T-helper 1 cell (primary cell): ENCODE data around the gene CDH16.
"Not testable (repeated sequence)": the region's sequence is repeated elsewhere in the genome, so short reads cannot be mapped to it uniquely, and the experiment has no call there.

Source experiments
- DNase-seq, 5 donors: peaks; one replicate each; pipeline ENCODE4 v3.0.0-alpha.2; 2012 to 2020
- total RNA-seq, 4 donors: gene quantifications; one replicate each; lab custom pipeline; 2026; lab: John Stamatoyannopoulos, UW

Gene CDH16, protein sequence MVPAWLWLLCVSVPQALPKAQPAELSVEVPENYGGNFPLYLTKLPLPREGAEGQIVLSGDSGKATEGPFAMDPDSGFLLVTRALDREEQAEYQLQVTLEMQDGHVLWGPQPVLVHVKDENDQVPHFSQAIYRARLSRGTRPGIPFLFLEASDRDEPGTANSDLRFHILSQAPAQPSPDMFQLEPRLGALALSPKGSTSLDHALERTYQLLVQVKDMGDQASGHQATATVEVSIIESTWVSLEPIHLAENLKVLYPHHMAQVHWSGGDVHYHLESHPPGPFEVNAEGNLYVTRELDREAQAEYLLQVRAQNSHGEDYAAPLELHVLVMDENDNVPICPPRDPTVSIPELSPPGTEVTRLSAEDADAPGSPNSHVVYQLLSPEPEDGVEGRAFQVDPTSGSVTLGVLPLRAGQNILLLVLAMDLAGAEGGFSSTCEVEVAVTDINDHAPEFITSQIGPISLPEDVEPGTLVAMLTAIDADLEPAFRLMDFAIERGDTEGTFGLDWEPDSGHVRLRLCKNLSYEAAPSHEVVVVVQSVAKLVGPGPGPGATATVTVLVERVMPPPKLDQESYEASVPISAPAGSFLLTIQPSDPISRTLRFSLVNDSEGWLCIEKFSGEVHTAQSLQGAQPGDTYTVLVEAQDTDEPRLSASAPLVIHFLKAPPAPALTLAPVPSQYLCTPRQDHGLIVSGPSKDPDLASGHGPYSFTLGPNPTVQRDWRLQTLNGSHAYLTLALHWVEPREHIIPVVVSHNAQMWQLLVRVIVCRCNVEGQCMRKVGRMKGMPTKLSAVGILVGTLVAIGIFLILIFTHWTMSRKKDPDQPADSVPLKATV
- 0 to 0.12 (median 0) reads per million in 4 donors for total RNA-seq

DNA sequence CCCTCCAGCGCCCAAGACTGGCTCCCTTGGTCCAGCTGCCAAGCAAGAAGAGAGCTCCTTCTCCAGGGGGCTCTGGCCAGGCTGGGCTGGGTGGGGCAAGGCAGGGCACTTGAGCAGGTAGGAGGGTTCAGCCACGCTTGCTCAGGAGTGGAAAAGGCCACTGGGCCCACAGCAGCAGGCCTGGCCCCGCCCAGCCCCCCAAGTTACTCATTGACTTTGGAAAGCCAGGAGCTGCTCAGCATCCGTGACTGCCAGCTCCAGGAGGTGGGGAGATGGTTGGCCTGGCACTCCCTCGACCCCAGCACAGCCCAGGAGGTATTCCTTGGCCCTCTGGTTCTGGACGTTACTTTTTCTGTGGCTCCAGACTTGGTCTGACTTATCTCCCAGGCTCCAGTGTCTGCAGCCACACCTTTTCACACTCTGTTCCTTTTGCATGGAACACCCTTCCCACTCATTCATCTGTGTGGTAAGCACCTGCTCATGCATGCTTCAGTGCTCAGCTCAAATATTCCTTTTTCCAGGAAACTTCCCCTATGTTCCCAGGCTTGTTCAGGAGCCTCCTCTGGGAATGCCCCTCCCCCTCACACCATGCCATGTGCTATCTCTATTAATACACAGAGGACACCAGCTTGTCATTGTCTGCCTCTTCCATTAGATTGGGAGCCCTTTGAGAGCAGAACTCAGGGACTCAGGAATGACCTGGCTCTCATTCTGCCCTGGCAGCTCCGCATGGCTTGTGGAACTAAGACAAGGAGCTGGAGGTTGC, at the start of gene CDH16:
Gene CDH16, minus strand, starts transcription at position 83 of the 766 bp plus-strand sequence. CDS start 820 bp downstream, outside the sequence.
- DNase-seq: no peak

DNA sequence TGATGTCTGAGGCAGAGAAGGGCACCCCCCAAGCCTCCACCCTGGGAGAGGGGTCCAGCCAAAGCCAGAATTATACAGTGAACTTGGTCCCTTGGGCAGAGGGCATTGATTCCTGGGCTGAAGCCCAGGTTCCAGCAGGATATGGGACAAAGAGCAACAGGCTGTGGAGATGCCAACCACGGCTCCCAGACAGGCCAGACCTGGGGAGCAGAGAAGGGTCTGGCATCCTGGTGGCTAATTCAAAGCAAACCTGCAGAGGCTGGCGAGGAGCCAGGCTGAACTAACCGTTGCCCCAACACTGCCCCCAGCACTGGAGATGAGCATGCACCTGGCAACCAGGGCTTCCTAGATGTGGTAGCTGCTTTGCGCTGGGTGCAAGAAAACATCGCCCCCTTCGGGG, 45.4 kb upstream of the CDH16 start:
- DNase-seq: no peak

DNA sequence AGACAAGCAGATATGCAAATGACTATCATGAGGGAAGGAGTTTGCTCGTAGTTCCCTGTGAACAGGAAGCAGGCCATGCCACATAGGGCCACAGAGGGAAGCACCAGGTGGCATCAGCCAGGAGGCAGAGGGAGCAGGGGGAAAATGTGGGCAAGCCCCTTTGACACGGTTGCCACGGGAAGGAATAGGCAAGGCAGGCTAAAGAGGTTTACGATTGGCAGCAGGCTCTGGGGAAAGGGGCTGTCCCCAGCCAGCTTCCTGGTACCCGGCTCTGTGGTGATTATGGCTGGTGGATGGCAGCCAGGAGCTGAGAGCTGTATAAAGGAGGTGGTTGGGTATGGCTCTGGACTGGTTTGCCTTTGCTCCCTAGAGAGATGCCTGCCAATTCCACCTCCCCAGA, 43.2 kb upstream of the CDH16 start:
- no peak for DNase-seq

DNA sequence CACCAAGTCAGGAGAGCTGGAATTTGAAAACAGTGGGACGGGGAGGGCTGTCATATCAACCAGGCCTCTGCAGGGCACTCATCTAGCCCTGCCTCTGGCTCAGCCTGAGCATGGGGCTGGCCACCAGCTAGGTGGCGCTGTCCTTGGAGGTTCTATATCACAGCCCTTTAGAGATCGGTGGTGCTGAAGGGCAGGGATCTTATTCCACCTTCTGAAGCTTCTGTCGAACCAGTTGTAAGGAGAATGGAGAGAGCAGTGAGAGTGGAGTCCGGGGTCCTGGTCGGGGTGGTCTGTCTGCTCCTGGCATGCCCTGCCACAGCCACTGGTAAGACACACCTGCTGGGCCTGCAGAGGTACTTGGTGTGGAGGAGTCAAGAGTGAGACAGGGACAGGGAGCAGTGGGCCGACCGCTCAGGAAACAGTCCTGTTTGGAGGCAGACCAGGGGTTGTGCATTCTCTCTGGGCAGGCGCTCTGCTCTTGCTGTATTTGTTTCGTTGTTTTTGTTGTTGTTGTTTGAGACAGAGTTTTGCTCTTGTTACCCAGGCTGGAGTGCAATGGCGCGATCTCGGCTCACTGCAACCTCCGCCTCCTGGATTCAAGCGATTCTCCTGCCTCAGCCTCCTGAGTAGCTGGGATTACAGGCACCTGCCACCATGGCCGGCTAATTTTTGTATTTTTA, 42.5 kb upstream of the CDH16 start, which contains the start of gene CES3:
Gene CES3, plus strand, starts transcription at position 202 of the 680 bp plus-strand sequence. Its CDS starts 42 bp downstream, at position 244.
- peak in 4 of 5 donors; percentile 25 to 83 (median 39) for DNase-seq

DNA sequence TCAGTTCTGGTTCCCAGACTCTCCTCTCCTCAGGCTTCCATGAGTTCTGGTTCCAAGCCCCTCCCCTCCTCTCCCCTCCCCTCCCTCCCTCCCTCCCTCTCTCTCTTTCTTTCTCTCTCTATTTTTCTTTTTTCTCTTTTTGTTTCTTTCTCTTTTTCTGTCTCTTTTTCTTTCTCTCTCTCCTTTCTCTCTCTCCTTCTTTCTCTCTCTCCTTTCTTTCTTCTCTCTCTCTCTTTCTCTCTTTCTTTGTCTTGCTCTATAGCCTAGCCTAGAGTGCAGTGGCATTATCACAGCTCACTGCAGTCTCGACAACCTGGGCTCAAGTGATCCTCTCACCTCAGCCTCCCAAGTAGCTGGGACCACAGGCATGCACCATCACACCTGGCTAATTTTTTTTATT, 41.6 kb upstream of the CDH16 start:
- no peak for DNase-seq

DNA sequence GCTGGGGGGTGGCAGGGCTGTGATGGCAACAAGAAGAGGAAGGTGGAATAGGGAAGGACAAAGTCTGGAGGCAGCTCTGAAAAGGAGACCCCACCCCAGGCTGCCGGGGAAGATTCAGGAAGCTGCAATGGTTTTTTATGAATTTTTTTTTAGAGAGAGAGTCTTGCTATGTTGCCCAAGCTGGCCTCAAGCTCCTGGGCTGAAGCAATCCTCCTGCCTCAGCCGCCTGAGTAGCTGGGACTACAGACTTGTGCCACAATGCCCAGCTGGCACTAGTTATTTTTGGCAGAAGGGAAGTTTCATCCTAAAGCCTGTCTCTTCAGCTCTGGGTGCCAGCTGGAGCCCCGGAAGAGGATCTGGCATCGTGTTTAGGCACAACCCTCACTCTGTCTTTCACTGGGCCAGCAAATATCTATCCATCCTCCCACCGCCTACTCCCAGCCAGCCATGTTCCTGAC, 41.0 kb upstream of the CDH16 start:
- no peak for DNase-seq

DNA sequence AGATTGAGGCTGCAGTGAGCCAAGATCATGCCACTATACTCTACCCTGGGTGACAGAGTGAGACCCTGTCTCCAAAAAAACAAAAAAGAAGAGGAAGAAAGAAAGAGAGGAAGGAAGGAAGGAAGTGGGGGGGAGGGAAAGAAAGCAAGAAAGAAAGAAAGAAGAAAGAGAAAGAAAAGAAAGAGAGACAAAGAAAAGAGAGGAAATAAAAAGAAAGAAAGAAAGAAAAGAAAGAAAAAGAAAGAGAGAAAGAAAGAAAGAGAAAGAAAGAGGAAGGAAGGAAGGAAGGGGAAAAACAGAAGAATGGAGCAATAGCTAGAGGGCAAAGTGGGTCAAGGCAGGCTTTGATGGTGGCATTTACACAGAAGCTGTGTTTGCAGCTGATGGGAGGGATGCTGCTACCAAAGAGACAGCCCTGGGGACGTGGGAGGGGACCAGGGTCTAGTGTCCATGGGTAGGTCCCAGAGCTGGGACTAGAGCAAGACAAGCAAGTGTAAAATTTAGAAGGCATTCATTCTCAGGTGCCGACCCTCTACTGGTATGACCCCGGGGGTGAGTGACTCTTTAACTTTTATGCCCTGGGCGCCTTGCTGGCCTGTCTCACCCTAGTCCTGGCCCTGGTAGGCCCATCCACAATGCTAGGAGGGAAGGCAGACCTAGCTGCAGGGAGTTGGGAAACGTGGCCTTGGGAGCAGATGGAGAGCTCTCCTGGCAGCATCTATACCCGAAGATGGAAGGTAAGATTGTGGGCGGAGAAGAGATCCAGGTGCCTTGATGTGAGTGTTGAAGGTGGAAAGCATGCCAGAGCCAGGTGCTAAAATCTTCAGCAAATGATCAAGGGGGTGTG, 40.4 kb upstream of the CDH16 start:
- DNase-seq: no peak

DNA sequence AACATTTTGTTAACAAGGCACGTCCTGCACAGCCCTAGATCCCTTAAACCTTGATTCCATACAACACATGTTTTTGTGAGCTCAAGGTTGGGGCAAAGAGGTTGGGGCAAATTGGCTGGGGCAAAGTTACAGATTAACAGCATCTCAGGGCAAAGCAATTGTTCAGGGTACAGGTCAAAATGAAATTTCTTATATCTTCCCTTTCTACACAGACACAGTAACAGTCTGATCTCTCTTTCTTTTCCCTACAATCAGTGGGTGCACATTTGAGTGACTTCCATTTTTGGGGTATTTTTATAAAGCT, 37.4 kb upstream of the CDH16 start:
- not testable (repeated sequence) for DNase-seq

DNA sequence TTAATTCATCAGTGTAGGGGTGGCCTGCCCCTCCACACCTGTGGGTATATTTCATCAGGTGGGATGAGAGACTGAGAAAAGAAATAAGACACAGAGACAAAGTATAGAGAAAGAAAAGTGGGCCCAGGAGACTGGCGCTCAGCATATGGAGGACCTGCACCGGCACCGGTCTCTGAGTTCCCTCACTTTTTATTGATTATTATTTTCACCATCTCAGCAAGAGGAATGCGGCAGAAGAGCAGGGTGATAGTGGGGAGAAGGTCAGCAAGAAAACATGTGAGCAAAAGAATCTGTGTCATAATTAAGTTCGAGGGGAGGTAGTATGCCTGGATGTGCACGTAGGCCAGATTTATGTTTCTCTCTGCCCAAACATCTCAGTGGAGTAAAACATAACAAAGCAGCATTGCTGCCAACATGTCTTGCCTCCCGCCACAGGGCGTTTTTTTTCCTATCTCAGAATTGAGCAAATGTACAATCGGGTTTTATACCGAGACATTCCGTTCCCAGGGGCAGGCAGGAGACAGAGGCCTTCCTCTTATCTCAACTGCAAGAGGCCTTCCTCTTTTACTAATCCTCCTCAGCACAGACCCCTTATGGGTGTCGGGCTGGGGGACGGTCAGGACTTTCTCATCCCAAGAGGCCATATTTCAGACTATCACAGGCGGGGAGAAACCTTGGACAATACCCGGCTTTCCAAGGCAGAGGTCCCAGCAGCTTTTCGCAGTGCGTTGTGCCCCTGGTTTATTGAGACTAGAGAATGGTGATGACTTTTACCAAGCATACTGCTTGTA, 36.9 kb upstream of the CDH16 start:
- not testable (repeated sequence) for DNase-seq

DNA sequence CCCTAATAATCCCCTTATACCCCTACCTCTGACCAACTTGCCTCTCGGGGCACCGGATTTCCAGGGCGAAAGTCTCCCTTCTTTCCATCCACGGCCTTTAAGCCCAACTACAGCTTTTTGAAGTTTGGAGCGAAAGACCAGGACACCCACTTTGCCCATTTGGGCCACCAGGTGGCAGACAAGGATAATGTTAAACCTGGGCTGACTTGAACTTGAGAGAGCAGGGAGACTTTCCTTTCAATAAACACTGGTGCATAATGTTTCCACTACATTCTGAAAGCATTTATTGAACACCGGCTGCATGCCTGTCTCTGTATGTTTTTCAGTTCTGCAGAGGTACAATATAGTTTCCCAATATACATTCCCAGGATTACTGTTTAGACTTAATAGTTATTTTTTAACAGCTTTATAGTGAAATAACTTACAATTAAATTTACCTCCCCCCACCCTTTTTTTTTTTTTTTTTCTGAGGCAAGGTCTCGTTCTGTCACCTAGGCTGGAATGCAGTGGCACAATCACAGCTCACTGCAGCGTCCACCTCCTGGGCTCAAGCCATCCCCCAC, 35.5 kb upstream of the CDH16 start:
- DNase-seq: peak; percentile 28 to 77 (median 54)

DNA sequence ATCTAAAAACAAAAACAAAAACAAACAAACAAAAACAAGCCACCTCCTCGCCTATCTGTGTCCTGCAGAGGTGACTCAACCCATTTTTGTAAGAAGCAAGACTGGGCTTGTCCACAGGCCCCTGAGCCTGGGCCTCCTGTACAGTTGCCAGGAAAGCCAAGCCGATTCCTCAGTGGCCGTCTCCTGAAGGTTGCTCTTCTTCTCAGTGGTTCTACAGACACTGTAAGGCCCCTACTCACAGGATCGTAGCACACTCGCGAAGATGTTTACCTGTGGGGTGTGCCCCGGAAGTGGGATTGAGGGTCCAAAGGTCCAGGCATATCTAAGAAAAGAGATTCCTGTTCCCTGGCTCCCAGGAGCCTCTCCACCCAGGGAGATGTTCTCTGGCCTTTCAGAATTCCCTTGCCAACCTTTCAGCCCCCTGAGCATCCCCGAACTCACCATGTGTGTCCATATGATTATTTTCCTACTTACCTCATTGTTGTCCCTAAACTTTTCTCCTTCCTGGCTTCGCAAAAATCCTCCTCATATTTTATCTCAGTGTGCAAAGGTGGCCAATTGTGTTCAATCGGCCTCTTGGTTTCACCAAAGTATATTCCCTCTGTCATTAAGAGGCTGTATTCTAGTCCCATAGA, 34.9 kb upstream of the CDH16 start:
- DNase-seq: no peak

DNA sequence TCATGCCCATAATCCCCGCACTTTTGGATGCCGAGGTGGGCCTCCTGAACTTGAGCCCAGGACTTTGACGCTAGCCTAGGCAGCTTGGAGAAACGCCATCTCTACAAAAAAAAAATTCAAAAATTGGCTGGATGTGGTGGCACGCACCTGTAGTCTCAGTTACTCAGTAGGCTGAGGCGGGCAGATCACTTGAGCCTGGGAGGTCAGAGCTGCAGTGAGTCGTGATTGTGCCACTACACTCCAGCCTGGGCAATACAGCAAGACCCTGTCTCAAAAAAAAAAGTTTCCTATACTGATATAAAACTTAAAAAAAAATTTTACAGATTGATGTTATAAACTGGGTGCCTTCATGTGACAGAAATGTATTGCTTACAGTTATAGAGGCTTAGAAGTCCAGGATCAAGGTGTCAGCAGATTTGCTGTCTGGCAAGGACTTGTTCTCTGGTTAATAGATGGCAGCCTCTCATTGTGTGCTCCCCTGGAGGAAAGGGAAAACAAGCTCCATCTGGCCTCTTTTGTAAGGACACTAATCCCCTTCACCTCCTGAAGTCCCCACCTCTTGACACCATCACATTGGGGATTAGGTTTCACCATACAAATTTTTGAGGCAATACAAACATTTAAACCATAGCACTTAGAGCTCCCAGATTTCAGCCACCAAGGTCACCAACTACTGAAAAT, 33.9 kb upstream of the CDH16 start:
- DNase-seq: no peak

DNA sequence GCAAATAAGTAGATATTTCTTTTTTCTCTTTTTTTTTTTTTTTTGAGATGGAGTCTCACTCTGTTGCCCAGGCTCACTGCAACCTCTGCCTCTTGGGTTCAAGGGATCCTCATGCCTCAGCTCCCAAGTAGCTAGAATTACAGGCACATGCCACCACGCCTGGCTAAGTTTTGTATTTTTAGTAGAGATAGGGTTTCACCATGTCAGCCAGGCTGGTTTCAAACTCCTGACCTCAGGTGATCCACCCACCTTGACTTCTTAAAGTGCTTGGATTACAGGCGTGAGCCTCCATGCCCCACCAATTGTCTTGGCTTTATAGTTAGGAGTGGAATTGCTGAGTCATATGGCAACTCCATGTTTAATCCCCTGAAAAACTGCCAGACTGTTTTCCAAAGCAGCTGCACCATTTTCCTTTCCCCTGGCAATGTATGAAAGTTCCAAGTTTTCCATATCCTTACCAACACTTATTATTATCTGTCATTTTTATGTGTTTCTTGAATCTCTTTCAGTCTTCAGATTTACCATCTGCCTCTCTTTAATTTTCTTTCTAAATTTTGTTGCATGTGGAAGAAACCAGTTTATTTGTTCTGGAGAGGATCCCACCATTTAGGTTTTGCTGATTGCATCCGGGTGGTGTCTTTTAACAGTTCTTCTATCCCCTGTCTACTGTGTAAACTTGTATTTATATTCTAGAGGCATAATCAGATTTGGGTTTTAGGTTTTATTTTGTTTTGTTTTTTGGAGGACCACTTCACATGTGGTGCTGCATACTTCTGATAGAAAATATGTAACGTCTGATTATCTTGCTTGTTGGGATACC, 32.5 kb upstream of the CDH16 start:
- DNase-seq: no peak

DNA sequence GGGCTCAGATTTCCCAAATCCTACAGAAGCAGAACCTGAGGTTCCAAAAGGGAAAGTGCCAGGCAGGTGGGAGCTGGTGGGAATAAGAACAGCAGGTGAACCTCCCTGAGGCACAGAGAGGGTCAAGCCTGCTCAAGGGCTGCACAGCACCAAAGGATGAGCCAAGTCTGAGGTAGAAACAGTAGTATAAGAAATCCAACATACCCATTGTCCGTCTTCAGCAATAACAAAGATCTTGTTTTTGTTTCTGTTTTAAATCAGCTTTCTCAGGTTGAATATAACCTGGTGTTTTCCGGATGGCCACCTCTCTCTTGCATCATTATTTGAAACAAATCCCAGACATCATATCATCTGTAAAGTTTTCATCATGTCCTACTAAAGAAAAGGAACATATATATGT, 31.8 kb upstream of the CDH16 start:
- peak in 1 of 5 donors; percentile 58 for DNase-seq

DNA sequence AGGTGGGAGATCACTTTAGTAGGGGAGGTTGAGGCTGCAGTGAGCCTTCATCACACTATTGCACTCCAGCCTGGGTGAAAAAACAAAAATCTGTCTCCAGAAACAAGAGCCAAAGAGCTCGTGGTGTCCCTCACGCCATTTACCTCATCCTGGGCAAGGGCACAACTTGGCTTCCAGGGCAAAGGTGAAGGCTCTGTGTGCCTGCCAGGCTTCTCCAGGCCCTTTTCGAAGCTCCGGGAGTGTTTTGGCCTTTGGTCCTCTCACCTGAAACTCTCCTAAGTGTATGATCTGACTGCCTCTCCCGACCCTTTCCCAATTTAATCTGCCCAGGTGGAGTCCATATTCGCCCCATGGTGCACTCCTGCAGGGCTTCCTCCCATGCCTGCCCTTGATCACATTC, 30.8 kb upstream of the CDH16 start:
- no peak for DNase-seq

DNA sequence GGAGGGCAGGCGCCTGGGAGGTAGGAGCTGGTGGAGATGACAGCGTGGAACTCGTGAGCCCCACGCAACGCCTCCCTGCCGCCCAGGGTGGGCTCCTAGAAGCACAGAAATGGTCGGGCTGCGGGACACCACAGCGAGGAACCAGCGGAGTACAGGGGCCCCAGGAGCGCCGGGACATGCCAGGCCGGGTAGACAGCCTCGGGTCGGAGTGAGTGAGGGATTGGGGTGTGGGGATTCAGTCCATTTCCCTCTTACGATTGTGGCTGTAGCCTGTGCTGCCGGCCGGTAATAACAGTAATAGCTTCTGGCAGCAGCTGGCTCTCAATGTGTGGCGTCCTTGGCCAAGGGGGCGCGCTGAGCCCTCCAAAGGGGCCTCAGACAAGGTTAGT, 30.1 kb upstream of the CDH16 start:
- DNase-seq: no peak

DNA sequence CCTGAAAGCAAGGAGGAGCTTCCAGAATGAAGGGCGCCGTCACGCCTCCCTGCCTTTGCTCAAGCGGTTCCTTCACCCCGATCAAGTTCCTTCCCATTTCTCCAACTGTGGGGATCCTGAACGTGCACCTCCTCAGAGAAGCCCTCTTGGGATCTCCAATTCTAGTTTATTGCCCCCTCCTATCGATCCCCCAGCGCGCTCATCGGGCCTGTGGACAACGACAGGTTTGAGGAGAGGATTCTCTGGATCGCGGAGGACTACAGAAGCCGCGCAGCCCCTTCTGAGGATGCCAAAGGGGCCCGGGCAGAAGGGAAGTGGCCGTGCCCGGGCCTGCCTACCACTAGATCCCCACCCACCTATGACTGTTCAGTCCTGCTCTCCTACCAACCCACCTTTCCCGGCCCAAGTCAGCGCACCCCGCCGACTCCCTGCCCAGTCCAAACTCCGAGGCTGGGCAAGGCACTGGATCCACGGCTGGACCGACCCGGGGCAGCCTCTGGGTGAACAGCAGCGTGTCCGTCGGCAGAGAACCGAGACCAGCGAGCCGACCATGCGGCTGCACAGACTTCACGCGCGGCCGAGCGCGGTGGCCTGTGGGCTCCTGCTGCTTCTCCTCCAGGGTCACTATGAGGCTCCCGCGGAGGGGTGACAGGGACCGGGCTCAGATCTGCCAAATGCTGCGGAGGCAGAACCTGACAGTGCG, 29.6 kb upstream of the CDH16 start:
- DNase-seq: no peak
